Measurements from ENCODE around the gene PLXDC1.

PLXDC1 gene

GRCh38 chr17:39118674-39119419 is 32.6 kb downstream of the PLXDC1 start:
- no peak for TF ChIP-seq EZH2phosphoT487 (IDR thresholded peaks at IDR 0.05; ENCODE audit: borderline replicate concordance, low read length)
- TF ChIP-seq CTCF (IDR thresholded peaks at IDR 0.05; ENCODE audit: low read depth, low read length, poor library complexity, severe bottlenecking): no peak
- peak overlapping the region; percentile 76 for H3K27ac ChIP-seq (ENCODE audit: low read depth, low read length)
- H3K9me3 ChIP-seq (ENCODE audit: control insufficient read depth, insufficient read depth, low read length): no peaks in the 10 kb centered on the region; the same call in 1 of the 2 replicates
- no peaks in the 10 kb centered on the region for H3K79me2 ChIP-seq (ENCODE audit: control insufficient read depth, low read length)
- no peaks in the 10 kb centered on the region for H3K36me3 ChIP-seq (ENCODE audit: control insufficient read depth, low read length)
- peak overlapping the region; percentile 50 for H3K4me3 ChIP-seq (ENCODE audit: low read length)
- peaks cover 43% of the 10 kb centered on the region for H3K4me1 ChIP-seq (ENCODE audit: control insufficient read depth, low read length)
- peak overlapping the region; percentile 73 for H3K4me2 ChIP-seq (ENCODE audit: low read length)
- H3F3A ChIP-seq (ENCODE audit: control insufficient read depth, insufficient read depth): peaks cover 14% of the 10 kb centered on the region
- no peaks in the 10 kb centered on the region for H3K9me2 ChIP-seq (replicated peaks; ENCODE audit: control insufficient read depth, low read length)
- H3K27me3 ChIP-seq (ENCODE audit: control insufficient read depth, low read length): no peaks in the 10 kb centered on the region
- H4K20me1 ChIP-seq (ENCODE audit: control insufficient read depth, insufficient read depth, low read depth, low read length): no peaks in the 10 kb centered on the region

GRCh38 chr17:39116224-39116623 is 35.2 kb downstream of the PLXDC1 start:
- Histone ChIP-seq H3F3A (ENCODE audit: control insufficient read depth, insufficient read depth) (peaks cover 14% of the 10 kb centered on the region), H3K9me2 (replicated peaks; ENCODE audit: control insufficient read depth, low read length) (no peaks in the 10 kb centered on the region), H3K36me3 (ENCODE audit: control insufficient read depth, low read length) (no peaks in the 10 kb centered on the region), H3K27ac (ENCODE audit: low read depth, low read length) (no peak overlapping the region), H3K4me1 (ENCODE audit: control insufficient read depth, low read length) (peaks cover 29% of the 10 kb centered on the region), H3K9me3 (ENCODE audit: control insufficient read depth, insufficient read depth, low read length) (no peaks in the 10 kb centered on the region; the same call in 1 of the 2 replicates), H4K20me1 (ENCODE audit: control insufficient read depth, insufficient read depth, low read depth, low read length) (no peaks in the 10 kb centered on the region), H3K4me2 (ENCODE audit: low read length) (no peak overlapping the region), H3K79me2 (ENCODE audit: control insufficient read depth, low read length) (no peaks in the 10 kb centered on the region), H3K4me3 (ENCODE audit: low read length) (no peak overlapping the region), H3K27me3 (ENCODE audit: control insufficient read depth, low read length) (no peaks in the 10 kb centered on the region)
- TF ChIP-seq CTCF (IDR thresholded peaks at IDR 0.05; ENCODE audit: low read depth, low read length, poor library complexity, severe bottlenecking) (no peak), EZH2phosphoT487 (IDR thresholded peaks at IDR 0.05; ENCODE audit: borderline replicate concordance, low read length) (no peak)

- Histone ChIP-seq H3F3A (ENCODE audit: control insufficient read depth, insufficient read depth) (peaks cover 14% of the 10 kb centered on the region), H3K79me2 (ENCODE audit: control insufficient read depth, low read length) (no peaks in the 10 kb centered on the region)
Measured at GRCh38 chr17:39115135-39115534, 36.3 kb downstream of the PLXDC1 start.

More at GRCh38 chr17:39115135-39115534, 36.3 kb downstream of the PLXDC1 start:
- Histone ChIP-seq H4K20me1 (ENCODE audit: control insufficient read depth, insufficient read depth, low read depth, low read length) (no peaks in the 10 kb centered on the region), H3K36me3 (ENCODE audit: control insufficient read depth, low read length) (no peaks in the 10 kb centered on the region), H3K4me1 (ENCODE audit: control insufficient read depth, low read length) (peaks cover 27% of the 10 kb centered on the region), H3K9me2 (replicated peaks; ENCODE audit: control insufficient read depth, low read length) (no peaks in the 10 kb centered on the region), H3K4me3 (ENCODE audit: low read length) (no peak overlapping the region), H3K9me3 (ENCODE audit: control insufficient read depth, insufficient read depth, low read length) (no peaks in the 10 kb centered on the region; the same call in 1 of the 2 replicates), H3K4me2 (ENCODE audit: low read length) (no peak overlapping the region), H3K27ac (ENCODE audit: low read depth, low read length) (no peak overlapping the region), H3K27me3 (ENCODE audit: control insufficient read depth, low read length) (no peaks in the 10 kb centered on the region)
- TF ChIP-seq EZH2phosphoT487 (IDR thresholded peaks at IDR 0.05; ENCODE audit: borderline replicate concordance, low read length) (no peak), CTCF (IDR thresholded peaks at IDR 0.05; ENCODE audit: low read depth, low read length, poor library complexity, severe bottlenecking) (no peak)
